CD4-positive, alpha-beta T cell treated with Interferon gamma for 1 hour (primary cell): ENCODE measurements around the gene YBEY.
A peak's percentile ranks its signal among the peaks of the same experiment; 100 is the strongest.

Experiments used
- DNase-seq: peaks from one replicate; pipeline ENCODE4 v3.0.0-alpha.2; 2020

The YBEY gene

GRCh38 chr21:46265736-46266525 lies 20.2 kb upstream of the YBEY start:
- DNase-seq = no peak

GRCh38 chr21:46266946-46267345 lies 19.2 kb upstream of the YBEY start:
- no peak for DNase-seq

GRCh38 chr21:46268371-46268770 lies 17.8 kb upstream of the YBEY start:
- no peak for DNase-seq

GRCh38 chr21:46269466-46269865 lies 16.7 kb upstream of the YBEY start:
- no peak for DNase-seq

DNA sequence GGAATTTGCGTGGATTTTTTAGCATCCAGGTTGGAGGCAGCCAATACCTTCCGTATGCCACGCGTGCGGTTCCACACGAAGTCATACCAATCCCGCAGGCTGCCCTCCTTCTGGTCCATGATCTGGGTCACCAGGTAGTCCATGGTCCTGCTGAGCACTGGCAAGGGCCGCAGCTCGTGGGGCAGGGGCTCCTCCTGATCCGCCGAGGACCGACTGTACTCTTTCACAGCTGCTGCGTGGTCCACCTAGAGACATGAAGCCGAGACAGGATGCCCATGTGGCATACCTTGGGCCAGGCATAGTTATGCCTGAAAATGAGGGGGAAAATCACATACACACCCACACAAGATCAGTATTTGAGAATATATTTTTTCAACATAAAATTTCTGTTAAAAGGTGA lies 12.8 kb upstream of the YBEY start:
- no peak for DNase-seq

- DNase-seq = no peak
These were observed 11.2 kb upstream of the YBEY start for GRCh38 chr21:46274797-46275390.

- DNase-seq = no peak
These were observed 2.0 kb upstream of the YBEY start for GRCh38 chr21:46284077-46284644.

- no peak for DNase-seq
These were observed 1.4 kb upstream of the YBEY start for GRCh38 chr21:46284733-46285132.

DNA sequence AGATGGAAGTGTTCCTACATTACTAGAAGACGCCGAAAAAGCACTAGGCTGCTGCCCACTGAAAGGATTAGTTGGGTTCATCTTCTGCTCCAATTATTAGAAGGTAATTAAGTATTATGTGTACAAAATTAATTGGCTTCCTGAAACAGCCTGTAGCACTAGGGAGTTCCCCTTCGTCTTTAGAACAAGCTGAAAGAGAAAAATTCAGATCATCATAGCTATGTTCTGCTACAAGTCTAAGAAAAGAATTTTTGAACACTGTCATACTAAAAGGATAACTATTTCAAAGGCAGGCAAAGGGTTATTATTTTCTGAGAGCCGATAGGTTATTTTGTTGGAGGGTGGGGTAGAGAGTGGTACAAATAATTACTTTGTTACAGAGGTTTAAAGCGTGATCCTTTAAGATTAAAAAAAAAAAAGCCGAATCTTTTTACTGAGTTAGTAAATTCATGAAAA lies 908 bp upstream of the YBEY start, which contains the start of gene MCM3AP:
MCM3AP (minus strand) TSS at position 406 of the 456 bp plus-strand sequence; CDS start at position 81, 325 bp downstream.
- no peak for DNase-seq

DNA sequence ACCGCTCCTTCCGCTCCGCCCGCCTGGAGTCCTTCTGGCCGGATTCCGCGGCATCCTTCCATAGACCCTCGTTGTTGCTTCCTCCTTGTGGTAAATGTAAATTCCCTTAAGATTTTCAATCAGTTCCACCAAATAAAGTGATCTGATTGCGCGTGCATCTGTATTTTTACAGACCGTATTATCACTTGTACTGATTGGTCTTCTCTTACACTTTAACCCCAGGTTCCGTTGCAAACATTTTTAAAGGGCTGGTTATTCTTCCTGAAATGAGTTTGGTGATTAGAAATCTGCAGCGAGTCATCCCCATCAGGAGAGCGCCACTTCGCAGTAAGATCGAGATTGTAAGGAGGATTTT lies 483 bp downstream of the YBEY start:
- DNase-seq = no peak

- DNase-seq = no peak
These were observed 1.4 kb downstream of the YBEY start for GRCh38 chr21:46287541-46287940.

- DNase-seq = no peak
These were observed 3.6 kb downstream of the YBEY start for GRCh38 chr21:46289655-46290179.

DNA sequence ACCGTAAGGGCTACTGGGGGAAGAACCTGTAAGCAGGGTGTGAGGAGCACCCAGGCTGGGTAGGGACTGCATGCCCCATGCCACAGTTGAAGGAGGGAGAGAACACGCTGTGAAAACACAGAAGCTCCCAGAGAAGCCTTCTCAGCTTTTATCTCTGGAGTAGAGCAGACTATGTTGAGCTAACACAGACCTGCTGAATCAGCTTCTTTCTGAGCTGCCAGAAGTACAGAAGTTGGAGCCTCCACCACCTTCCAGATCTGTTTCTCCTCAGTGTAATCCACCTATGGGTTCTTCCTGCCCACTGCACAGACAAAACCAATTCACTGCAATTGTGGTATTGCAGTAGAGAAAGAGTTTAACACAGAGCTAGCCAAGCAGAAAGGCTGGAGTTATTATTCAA lies 5.4 kb downstream of the YBEY start:
- DNase-seq = no peak

GRCh38 chr21:46294647-46295176 lies 8.6 kb downstream of the YBEY start:
- DNase-seq = no peak

DNA sequence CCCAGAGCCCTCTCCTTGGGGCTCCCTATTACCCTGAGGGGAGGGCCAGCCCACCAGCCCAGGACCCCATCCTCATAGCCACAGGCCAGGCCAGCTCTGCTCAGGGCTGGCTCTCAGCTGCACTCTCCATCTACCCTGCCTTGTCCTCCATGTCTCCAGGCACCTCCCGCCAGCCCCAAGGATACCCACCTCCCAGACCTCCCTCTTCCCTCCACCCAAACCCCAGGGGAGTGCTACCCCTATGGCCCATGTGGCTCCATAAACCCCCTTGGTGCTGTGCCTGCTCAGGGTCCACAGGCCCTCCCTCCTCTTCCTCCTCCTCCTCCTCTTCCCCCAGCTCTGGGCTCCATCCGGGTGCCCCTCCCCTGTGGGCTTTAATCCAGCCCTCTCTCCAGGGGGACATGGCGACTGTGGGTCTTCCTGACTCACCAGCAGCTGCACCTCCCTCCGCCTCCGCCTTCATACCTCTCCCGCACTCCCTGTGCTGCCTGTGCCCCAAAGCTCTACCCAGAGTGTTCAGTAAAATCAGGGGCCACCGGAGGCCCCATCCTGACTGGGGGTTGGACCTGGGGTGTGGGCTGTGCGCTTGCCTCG lies 9.1 kb downstream of the YBEY start:
- DNase-seq = no peak

GRCh38 chr21:46295996-46296752 lies 10.0 kb downstream of the YBEY start:
- DNase-seq = peak; percentile 64

GRCh38 chr21:46297338-46298271 lies 11.5 kb downstream of the YBEY start:
- no peak for DNase-seq

GRCh38 chr21:46299167-46299566 lies 13.0 kb downstream of the YBEY start:
- DNase-seq = no peak

DNA sequence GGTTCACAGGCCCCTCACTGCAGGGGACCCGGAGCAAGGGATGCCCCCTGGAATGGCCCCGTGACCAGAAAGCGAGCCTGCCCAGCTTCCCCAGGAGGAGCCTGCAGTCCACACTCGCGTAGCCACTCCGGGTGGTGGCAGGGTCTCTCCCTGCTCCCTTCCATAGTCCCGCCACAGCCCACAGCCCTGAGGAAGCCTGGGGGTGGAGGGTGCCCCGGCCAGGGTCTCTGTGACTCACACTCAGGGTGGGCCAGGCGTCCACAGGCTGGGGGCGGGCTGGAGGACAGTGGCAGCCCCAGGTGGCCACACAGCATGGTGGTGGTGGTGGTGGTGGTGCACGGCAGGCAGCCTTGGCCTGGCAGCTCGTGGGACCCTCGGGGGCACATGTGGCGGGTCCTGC lies 15.6 kb downstream of the YBEY start:
- no peak for DNase-seq

DNA sequence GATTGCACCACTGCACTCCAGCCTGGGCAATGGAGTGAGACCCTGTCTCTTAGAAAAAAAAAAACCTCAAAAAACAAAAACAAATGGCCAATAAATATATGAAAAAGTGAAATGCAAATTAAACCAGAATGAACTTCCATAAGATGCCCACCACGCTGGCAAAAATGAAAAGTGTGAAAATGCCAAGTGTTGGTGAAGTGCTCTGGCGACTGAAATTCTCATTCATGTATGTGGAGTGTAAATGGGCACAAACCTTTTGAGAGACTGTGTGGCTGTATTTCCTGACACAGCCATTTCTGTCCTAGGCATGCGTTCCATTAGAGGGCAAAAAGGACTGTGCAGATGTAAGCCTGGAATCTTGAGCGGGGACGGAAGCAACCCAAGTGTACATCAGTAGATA lies 18.3 kb downstream of the YBEY start:
- DNase-seq = no peak

DNA sequence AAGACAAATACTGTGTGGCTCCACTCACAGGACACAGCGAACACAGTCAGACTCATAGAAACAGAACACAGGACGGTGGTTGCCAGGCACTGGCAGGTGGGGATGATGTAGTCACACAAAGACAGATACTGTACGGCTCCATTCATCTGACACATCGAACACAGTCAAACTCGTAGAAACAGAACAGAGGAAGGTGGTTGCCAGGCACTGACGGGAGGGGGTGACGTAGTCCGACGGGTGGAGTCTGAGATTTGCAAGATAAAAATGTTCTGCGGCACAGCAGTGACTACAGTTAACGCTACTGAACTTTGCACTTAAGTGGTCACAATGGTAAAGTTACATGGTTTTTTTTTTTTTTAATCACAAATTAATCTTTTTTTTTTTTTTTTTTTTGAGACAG lies 18.8 kb downstream of the YBEY start:
- DNase-seq = peak; percentile 18
